H9 (cell line): ENCODE measurements around the gene LAMA3. TPM values are rescaled to one million over a fixed set of nuclear protein-coding genes. Genes with fewer than 3 reads are reported as not detected.

Experiments used
- DNase-seq: peaks from one replicate; pipeline ENCODE4 v3.0.0-alpha.2; 2017
- H2AFZ ChIP-seq: one replicate; pipeline ENCODE4 v1.6.1; 2013; ENCODE audit warnings: mild to moderate bottlenecking, low read length, control low read depth, moderate library complexity
- H2AK5ac ChIP-seq: 2 replicates; pipeline ENCODE4 v1.6.1; 2013; ENCODE audit warnings: low read length, control low read depth, mixed read lengths; ENCODE audit not compliant: insufficient read length
- H2BK120ac ChIP-seq: one replicate; pipeline ENCODE4 v1.6.1; 2013; ENCODE audit warnings: low read depth, mild to moderate bottlenecking, low read length, control low read depth, inconsistent platforms; ENCODE audit not compliant: poor library complexity, severe bottlenecking
- H2BK12ac ChIP-seq: 2 replicates; pipeline ENCODE4 v1.6.1; 2013; ENCODE audit warnings: low read length, control low read depth, mixed read lengths, low read depth; ENCODE audit not compliant: insufficient read length
- H2BK15ac ChIP-seq: 2 replicates; pipeline ENCODE4 v1.6.1; 2013; ENCODE audit warnings: low read depth, low read length, control low read depth
- H2BK20ac ChIP-seq: one replicate; pipeline ENCODE4 v1.6.1; 2013; ENCODE audit warnings: low read depth, mild to moderate bottlenecking, low read length, control low read depth, inconsistent platforms; ENCODE audit not compliant: poor library complexity, severe bottlenecking
- H2BK5ac ChIP-seq: 2 replicates; pipeline ENCODE4 v1.6.1; 2013; ENCODE audit warnings: low read length, control low read depth, mixed read lengths; ENCODE audit not compliant: insufficient read length
- H3K14ac ChIP-seq: 2 replicates; pipeline ENCODE4 v1.6.1; 2013; ENCODE audit warnings: low read length, control low read depth; ENCODE audit not compliant: insufficient read depth
- H3K18ac ChIP-seq: 2 replicates; pipeline ENCODE4 v1.6.1; 2013; ENCODE audit warnings: low read depth, mild to moderate bottlenecking, mixed read lengths, low read length, control low read depth; ENCODE audit not compliant: insufficient read length
- H3K23ac ChIP-seq: 2 replicates; pipeline ENCODE4 v1.6.1; 2013; ENCODE audit warnings: low read length, control low read depth, mixed read lengths, low read depth; ENCODE audit not compliant: insufficient read length
- H3K23me2 ChIP-seq: 2 replicates; pipeline ENCODE4 v1.6.1; 2013; ENCODE audit warnings: low read depth, mild to moderate bottlenecking, mixed read lengths, low read length, control low read depth; ENCODE audit not compliant: insufficient read length, poor library complexity, severe bottlenecking
- H3K27ac ChIP-seq: 2 replicates; pipeline ENCODE4 v1.5.1; 2013; ENCODE audit warnings: low read length, control low read depth, mixed read lengths, low read depth; ENCODE audit not compliant: insufficient read length
- H3K27me3 ChIP-seq: 2 replicates; pipeline ENCODE4 v1.6.1; 2013; ENCODE audit warnings: low read length, control low read depth, inconsistent platforms; ENCODE audit not compliant: insufficient read depth
- H3K4ac ChIP-seq: 2 replicates; pipeline ENCODE4 v1.6.1; 2013; ENCODE audit warnings: low read depth, mild to moderate bottlenecking, control low read depth, inconsistent platforms, low read length, moderate library complexity
- H3K4me1 ChIP-seq: 2 replicates; pipeline ENCODE4 v1.6.1; 2013; ENCODE audit warnings: low read length, control low read depth, inconsistent platforms; ENCODE audit not compliant: insufficient read depth
- H3K4me2 ChIP-seq: 2 replicates; pipeline ENCODE4 v1.6.1; 2013; ENCODE audit warnings: low read length, control low read depth, mixed read lengths; ENCODE audit not compliant: insufficient read length, insufficient read depth
- H3K56ac ChIP-seq: 2 replicates; pipeline ENCODE4 v1.6.1; 2013; ENCODE audit warnings: low read depth, mild to moderate bottlenecking, mixed read lengths, low read length, control low read depth; ENCODE audit not compliant: insufficient read length
- H3K79me1 ChIP-seq: 2 replicates; pipeline ENCODE4 v1.6.1; 2013; ENCODE audit warnings: low read depth, mild to moderate bottlenecking, moderate library complexity, low read length, control low read depth, inconsistent platforms; ENCODE audit not compliant: insufficient read depth, poor library complexity, severe bottlenecking
- H3K79me2 ChIP-seq: 2 replicates; pipeline ENCODE4 v1.6.1; 2013; ENCODE audit warnings: low read length, control low read depth, inconsistent platforms; ENCODE audit not compliant: insufficient read depth
- H3K9ac ChIP-seq: 2 replicates; pipeline ENCODE4 v1.6.1; 2013; ENCODE audit warnings: low read length, control low read depth, mixed read lengths; ENCODE audit not compliant: insufficient read length; ENCODE audit errors: extremely low read depth
- H3K9me3 ChIP-seq: one replicate; pipeline ENCODE4 v1.6.1; 2013; ENCODE audit warnings: low read depth, low read length, inconsistent platforms; ENCODE audit not compliant: control insufficient read depth
- H3T11ph ChIP-seq: one replicate; pipeline ENCODE4 v1.6.1; 2013; ENCODE audit warnings: mild to moderate bottlenecking, low read length, control low read depth, inconsistent platforms
- H4K20me1 ChIP-seq: one replicate; pipeline ENCODE4 v1.6.1; 2013; ENCODE audit not compliant: control insufficient read depth, insufficient read length, insufficient read depth
- H4K5ac ChIP-seq: 2 replicates; pipeline ENCODE4 v1.6.1; 2013; ENCODE audit warnings: low read depth, mild to moderate bottlenecking, mixed read lengths, low read length, control low read depth; ENCODE audit not compliant: insufficient read length
- H4K8ac ChIP-seq: replicated peaks from 2 replicates; pipeline ENCODE4 v1.6.1; 2013; ENCODE audit warnings: low read length, control low read depth, mixed read lengths, low read depth; ENCODE audit not compliant: insufficient read length
- H4K91ac ChIP-seq: 2 replicates; pipeline ENCODE4 v1.6.1; 2013; ENCODE audit warnings: low read depth, mild to moderate bottlenecking, moderate library complexity, mixed read lengths, low read length, control low read depth; ENCODE audit not compliant: insufficient read length
- H3K27ac Mint-ChIP-seq, 3 experiments: 2 replicates in 2 of 3; 3 replicates in 1 of 3; pipeline ENCODE4 v1.8.0; 2020 to 2021; ENCODE audit warnings: mixed read lengths in 3 of 3, mild to moderate bottlenecking in 1 of 3, moderate library complexity in 1 of 3
- H3K27me3 Mint-ChIP-seq: 2 replicates; pipeline ENCODE4 v1.8.0; 2021; ENCODE audit warnings: low read depth, mild to moderate bottlenecking, moderate library complexity, mixed read lengths
- H3K36me3 Mint-ChIP-seq, 3 experiments: 2 replicates in 2 of 3; 3 replicates in 1 of 3; pipeline ENCODE4 v1.8.0; 2020 to 2021; ENCODE audit warnings: low read depth in 3 of 3, mixed read lengths in 3 of 3; ENCODE audit not compliant: insufficient read depth in 1 of 3
- H3K4me1 Mint-ChIP-seq, 2 experiments: 2 replicates each; pipeline ENCODE4 v1.8.0; 2020; ENCODE audit warnings: mixed read lengths in 2 of 2
- H3K4me3 Mint-ChIP-seq, 2 experiments: 2 replicates in 1 of 2; 3 replicates in 1 of 2; pipeline ENCODE4 v1.8.0; 2020 to 2021; ENCODE audit warnings: mild to moderate bottlenecking in 2 of 2, mixed read lengths in 2 of 2, moderate library complexity in 1 of 2
- H3K9me3 Mint-ChIP-seq, 2 experiments: 2 replicates in 1 of 2; 3 replicates in 1 of 2; pipeline ENCODE4 v1.8.0; 2020; ENCODE audit warnings: mild to moderate bottlenecking in 2 of 2, mixed read lengths in 2 of 2, moderate library complexity in 1 of 2
- CTCF ChIP-seq: fragments of 200-600 bp; sonication (generic); conservative IDR thresholded peaks from 3 replicates; pipeline ENCODE4 v1.8.0; 2021; ENCODE audit warnings: antibody characterized with exemption, mild to moderate bottlenecking
- WGBS: extraction: QIAGEN DNeasy Blood & Tissue Kit; methylation state at CpG from one replicate; pipeline ENCODE4 v1.1.7; 2013; ENCODE audit warnings: missing lambda C conversion rate, low lambda C conversion rate, mixed read lengths; ENCODE audit not compliant: insufficient read length; ENCODE audit errors: extremely low coverage; 5-methylcytosine and 5-hydroxymethylcytosine counted together
- total RNA-seq: library from RNA; stranded (reverse); gene quantifications from 2 replicates; pipeline ENCODE4 v1.2.1, GENCODE V29; 2021

Gene LAMA3
- total RNA-seq, 1 experiment from 2014 or later: 0.33 TPM

- Histone ChIP-seq H3K14ac (no peak overlapping the region), H4K20me1 (no peaks in the 10 kb centered on the region), H3K23ac (no peak overlapping the region), H3K9me3 (no peaks in the 10 kb centered on the region), H3K4me2 (no peak overlapping the region), H2BK20ac (no peak overlapping the region), H4K5ac (no peak overlapping the region), H4K8ac (no peak overlapping the region), H3K23me2 (no peaks in the 10 kb centered on the region), H3K4ac (no peak overlapping the region), H3K27me3 (no peaks in the 10 kb centered on the region), H2AK5ac (no peak overlapping the region), H2BK12ac (no peak overlapping the region), H3K79me2 (no peaks in the 10 kb centered on the region), H3K79me1 (no peaks in the 10 kb centered on the region), H2BK120ac (no peak overlapping the region), H3K9ac (no peak overlapping the region), H3K18ac (no peak overlapping the region), H2AFZ (no peak overlapping the region), H4K91ac (no peak overlapping the region), H3K4me1 (no peaks in the 10 kb centered on the region), H2BK5ac (no peak overlapping the region), H3T11ph (no peak overlapping the region), H3K56ac (no peak overlapping the region), H3K27ac (no peak overlapping the region), H2BK15ac (no peak overlapping the region)
- TF ChIP-seq CTCF: no peak
- Mint-ChIP-seq H3K27ac (no peak overlapping the region), H3K27me3 (peaks cover 1% of the 10 kb centered on the region; the same call in 1 of the 2 replicates), H3K36me3 (no peaks in the 10 kb centered on the region), H3K4me1 (no peaks in the 10 kb centered on the region), H3K4me3 (no peak overlapping the region), H3K9me3 (no peaks in the 10 kb centered on the region)
- WGBS: no CpG with 5 or more reads among the region's 2 CpGs
- DNase-seq: no peak
These were observed 246.6 kb downstream of the LAMA3 start for GRCh38 chr18:23935804-23936203.
